Measurements from ENCODE around the gene DRICH1.

DNA sequence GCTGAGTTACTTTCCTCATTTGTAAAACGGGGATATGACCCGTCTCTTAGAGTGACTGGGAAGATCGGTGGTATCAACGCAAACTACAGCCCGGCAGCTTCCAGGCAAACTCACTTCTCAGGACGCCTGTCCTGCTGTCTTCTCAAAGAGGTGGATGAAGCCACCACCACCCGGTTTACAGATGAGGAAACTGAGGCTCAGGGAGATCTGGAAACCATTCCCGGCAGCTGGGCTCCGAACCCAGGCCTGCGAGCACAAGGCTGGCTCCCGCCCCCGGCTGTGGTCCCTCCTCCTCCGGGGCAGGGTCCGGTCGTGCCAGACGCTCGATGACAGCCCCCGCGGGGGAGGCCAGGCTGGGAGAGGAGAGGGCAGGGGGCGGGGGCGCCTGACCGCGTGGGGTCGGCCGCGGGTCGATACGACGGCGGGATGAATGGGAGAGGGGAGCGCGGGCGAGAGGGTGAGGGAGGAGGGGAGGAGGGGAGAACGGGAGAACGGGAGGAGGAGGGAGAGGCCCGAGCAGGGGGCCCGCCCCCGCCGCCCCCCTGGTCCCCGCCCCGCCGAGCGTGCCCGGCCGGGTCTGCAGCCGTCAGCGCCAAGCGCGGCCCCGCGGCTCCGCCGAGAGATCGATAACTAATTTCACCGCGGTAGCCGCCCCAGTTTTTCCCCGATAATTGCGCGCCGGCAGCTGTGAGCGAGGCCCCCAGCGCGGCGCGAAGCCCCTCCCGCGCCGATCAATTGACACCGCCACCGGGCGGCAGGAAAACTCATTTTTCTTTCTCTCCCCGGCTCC, 66.0 kb downstream of the DRICH1 start:
- TF ChIP-seq CTCF (IDR thresholded peaks at IDR 0.05): no peak
- no peak for TF ChIP-seq POLR2AphosphoS5 (IDR thresholded peaks at IDR 0.05)
